Tibial artery (tissue), 4 donors: ENCODE results near the gene C14orf180.

ENCODE experiments used
- DNase-seq, 2 donors: peaks; one replicate each; pipeline ENCODE4 v3.0.0-alpha.2; 2019
- H3K27ac ChIP-seq, 2 donors: fragments of 200-600 bp; sonication (generic) in 1 of 2; 1 replicate in 1 of 2; 2 replicates in 1 of 2; pipeline ENCODE4 v1.5.1; 2018 to 2019; ENCODE audit warnings: mild to moderate bottlenecking in 1 of 2
- H3K27me3 ChIP-seq, 2 donors: fragments of 200-600 bp; sonication (generic) in 1 of 2; one replicate each; pipeline versions ENCODE4 v1.5.1 to v1.6.0; 2016 to 2019
- H3K36me3 ChIP-seq, 3 donors: fragments of 200-600 bp; sonication (generic) in 2 of 3; one replicate each; pipeline ENCODE4 v1.5.1; 2016 to 2019; ENCODE audit warnings: mild to moderate bottlenecking in 2 of 3
- H3K4me1 ChIP-seq, 4 donors: fragments of 200-600 bp; sonication (generic) in 2 of 4; 1 replicate in 3 of 4; 2 replicates in 1 of 4; pipeline ENCODE4 v1.5.1; 2016 to 2019
- H3K4me3 ChIP-seq, 2 donors: fragments of 200-600 bp; sonication (generic) in 1 of 2; 1 replicate in 1 of 2; 2 replicates in 1 of 2; pipeline ENCODE4 v1.5.1; 2018 to 2019; ENCODE audit warnings: mild to moderate bottlenecking in 2 of 2
- H3K9me3 ChIP-seq, 3 donors: fragments of 200-600 bp; sonication (generic) in 1 of 3; one replicate each; pipeline ENCODE4 v1.5.1; 2016 to 2019
- CTCF ChIP-seq, 2 experiments: fragments of 200-600 bp in 1 of 2; fragments of 450-650 bp in 1 of 2; IDR thresholded peaks; one replicate each; pipeline ENCODE4 v1.5.1; 2017 to 2019; ENCODE audit warnings: antibody characterized with exemption in 2 of 2, mild to moderate bottlenecking in 1 of 2, moderate library complexity in 1 of 2
- intact Hi-C: fragments of 100-400 bp; cut with DNase I; formaldehyde crosslinking; loops from one replicate; pipeline ENCODE4 v1.15.0; 2023; ENCODE audit warnings: low total_unique reads

Gene C14orf180

GRCh38 chr14:104555430-104556255 is 23.9 kb upstream of the C14orf180 start:
- H3K27ac ChIP-seq = no peak overlapping the region
- no peak for TF ChIP-seq CTCF (IDR thresholded peaks at IDR 0.05)
- intact Hi-C loops = no loop called here
- peaks cover 0 to 83% of the 10 kb centered on the region in 2 donors for H3K27me3 ChIP-seq
- no peak overlapping the region for H3K4me3 ChIP-seq
- peak in 1 of 2 donors; percentile 55 for DNase-seq
- H3K36me3 ChIP-seq = no peaks in the 10 kb centered on the region
- H3K4me1 ChIP-seq = no peaks in the 10 kb centered on the region
- H3K9me3 ChIP-seq = no peaks in the 10 kb centered on the region

GRCh38 chr14:104556256-104557021 is 23.1 kb upstream of the C14orf180 start:
- Histone ChIP-seq H3K27ac (no peak overlapping the region), H3K4me1 (no peaks in the 10 kb centered on the region), H3K27me3 (peaks cover 0 to 84% of the 10 kb centered on the region in 2 donors), H3K4me3 (no peak overlapping the region), H3K36me3 (no peaks in the 10 kb centered on the region), H3K9me3 (no peaks in the 10 kb centered on the region)
- TF ChIP-seq CTCF (IDR thresholded peaks at IDR 0.05) = no peak
- intact Hi-C loops = no loop called here
- peak in 1 of 2 donors; percentile 55 for DNase-seq

- intact Hi-C loops = no loop called here
- TF ChIP-seq CTCF (IDR thresholded peaks at IDR 0.05) = no peak
- peak in 1 of 2 donors; percentile 40 for DNase-seq
These were observed 22.5 kb upstream of the C14orf180 start for GRCh38 chr14:104557086-104557485.

GRCh38 chr14:104557766-104558165 is 21.8 kb upstream of the C14orf180 start:
- TF ChIP-seq CTCF (IDR thresholded peaks at IDR 0.05) = no peak
- intact Hi-C loops = no loop called here
- Histone ChIP-seq H3K9me3 (no peaks in the 10 kb centered on the region), H3K27me3 (peaks cover 0 to 82% of the 10 kb centered on the region in 2 donors), H3K4me1 (no peaks in the 10 kb centered on the region), H3K4me3 (no peak overlapping the region), H3K36me3 (no peaks in the 10 kb centered on the region), H3K27ac (no peak overlapping the region)
- peak in 1 of 2 donors; percentile 34 for DNase-seq

More at GRCh38 chr14:104557086-104557485, 22.5 kb upstream of the C14orf180 start:
- Histone ChIP-seq H3K4me1 (no peaks in the 10 kb centered on the region), H3K27me3 (peaks cover 0 to 83% of the 10 kb centered on the region in 2 donors), H3K27ac (no peak overlapping the region), H3K36me3 (no peaks in the 10 kb centered on the region), H3K4me3 (no peak overlapping the region), H3K9me3 (no peaks in the 10 kb centered on the region)

- H3K9me3 ChIP-seq = no peaks in the 10 kb centered on the region
- H3K4me1 ChIP-seq = no peaks in the 10 kb centered on the region
- intact Hi-C loops = no loop called here
- H3K4me3 ChIP-seq = no peak overlapping the region
- peak in 1 of 2 donors; percentile 48 for DNase-seq
- no peak for TF ChIP-seq CTCF (IDR thresholded peaks at IDR 0.05)
- H3K36me3 ChIP-seq = no peaks in the 10 kb centered on the region
- H3K27me3 ChIP-seq = peaks cover 0 to 84% of the 10 kb centered on the region in 2 donors
- H3K27ac ChIP-seq = no peak overlapping the region
These were observed 21.1 kb upstream of the C14orf180 start for GRCh38 chr14:104558231-104559027.
